Measurements from ENCODE around the gene ABCC1.

Gene ABCC1

GRCh38 chr16:16120382-16121184 is 171.2 kb downstream of the ABCC1 start:
- DNase-seq, result no peak

DNA sequence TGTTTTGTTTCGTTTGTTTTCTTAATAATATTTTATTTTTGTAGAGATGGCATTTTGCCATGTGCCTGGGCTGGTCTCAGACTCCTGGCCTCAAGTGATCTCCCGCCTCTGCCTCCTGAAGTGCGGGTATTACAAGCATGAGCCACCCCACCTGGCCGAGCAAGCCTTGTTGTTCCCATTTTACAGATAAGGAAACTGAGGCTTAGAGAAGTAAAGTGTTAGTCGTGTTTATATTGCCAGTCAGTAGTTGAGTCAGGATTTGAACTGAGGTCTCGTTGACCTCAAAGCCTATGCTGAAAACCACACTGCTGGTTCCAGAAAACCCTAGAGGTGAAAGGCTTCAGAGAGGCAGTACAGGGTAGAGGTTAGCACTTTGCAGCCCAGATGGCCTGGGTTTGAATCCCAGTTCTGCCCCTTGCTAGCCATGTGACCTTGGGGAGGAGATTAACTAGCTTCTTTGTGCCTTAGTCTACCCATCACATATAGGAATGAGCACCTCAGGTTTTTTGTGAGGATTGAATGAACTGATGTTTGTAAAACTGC is 171.8 kb downstream of the ABCC1 start:
- DNase-seq, result no peak

DNA sequence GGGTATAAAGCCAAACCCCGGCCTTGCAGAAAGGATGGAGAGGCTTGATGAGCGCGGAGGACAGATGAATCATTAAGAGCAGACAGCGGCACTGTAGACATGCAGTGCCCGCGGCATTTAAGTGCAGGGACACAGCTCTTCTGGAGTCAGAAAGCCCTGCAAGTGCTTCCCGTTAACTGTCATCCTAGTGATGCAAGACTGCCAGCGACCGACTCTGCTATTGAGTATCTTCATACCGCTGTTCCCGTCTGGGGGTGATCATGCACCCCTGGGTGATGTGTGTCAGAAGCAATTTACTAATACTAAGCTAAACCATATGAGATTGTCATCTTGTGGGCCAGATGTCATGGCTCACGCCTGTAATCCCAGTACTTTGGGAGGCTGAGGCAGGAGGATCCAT is 172.8 kb downstream of the ABCC1 start:
- no peak for DNase-seq

DNA sequence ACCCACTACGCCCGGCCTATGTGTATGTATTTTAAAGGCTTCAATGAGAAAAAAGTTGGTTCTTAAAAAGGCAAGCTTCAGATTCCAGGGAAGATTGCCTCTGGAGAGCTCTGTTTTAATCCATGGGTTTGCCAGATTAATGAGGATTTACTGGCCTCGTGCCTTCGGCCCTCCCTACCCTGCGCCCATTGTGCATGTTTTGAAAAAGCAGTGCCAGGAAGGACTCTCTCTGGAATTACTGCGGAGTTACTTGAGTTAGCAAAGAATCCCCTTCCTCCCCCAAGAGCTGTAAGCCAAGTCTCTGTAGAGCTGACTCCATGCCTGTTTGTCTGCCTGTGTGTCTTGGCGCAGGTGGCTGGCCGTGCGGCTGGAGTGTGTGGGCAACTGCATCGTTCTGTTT is 175.0 kb downstream of the ABCC1 start:
- no peak for DNase-seq

DNA sequence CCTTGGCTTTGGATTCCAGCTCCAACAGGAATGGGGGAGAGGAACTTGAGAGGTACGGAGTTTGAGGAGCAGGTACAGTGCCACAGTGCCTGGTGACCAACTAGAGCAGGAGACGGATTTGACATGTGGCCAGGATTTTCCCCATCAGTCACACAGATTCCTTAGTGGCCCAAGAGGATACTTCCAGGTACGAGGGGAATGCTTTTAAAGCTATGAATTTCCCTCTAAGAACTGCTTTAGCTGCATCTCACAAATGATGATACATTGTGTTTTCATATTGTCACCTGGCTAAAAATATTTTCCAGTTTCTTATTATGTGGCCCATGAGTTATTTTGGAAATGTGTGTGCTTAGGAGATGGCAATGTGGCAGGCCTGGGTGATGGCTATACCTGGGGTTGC is 175.6 kb downstream of the ABCC1 start:
- DNase-seq, result no peak

- DNase-seq, result no peak
Measured at GRCh38 chr16:16126896-16127295, 177.5 kb downstream of the ABCC1 start.

- DNase-seq, result peak; percentile 68
Measured at GRCh38 chr16:16127469-16128116, 178.2 kb downstream of the ABCC1 start.

- no peak for DNase-seq
Measured at GRCh38 chr16:16131204-16131603, 181.8 kb downstream of the ABCC1 start.

- no peak for DNase-seq
Measured at GRCh38 chr16:16131659-16132058, 182.2 kb downstream of the ABCC1 start.

- no peak for DNase-seq
Measured at GRCh38 chr16:16133943-16134604, 184.7 kb downstream of the ABCC1 start.

DNA sequence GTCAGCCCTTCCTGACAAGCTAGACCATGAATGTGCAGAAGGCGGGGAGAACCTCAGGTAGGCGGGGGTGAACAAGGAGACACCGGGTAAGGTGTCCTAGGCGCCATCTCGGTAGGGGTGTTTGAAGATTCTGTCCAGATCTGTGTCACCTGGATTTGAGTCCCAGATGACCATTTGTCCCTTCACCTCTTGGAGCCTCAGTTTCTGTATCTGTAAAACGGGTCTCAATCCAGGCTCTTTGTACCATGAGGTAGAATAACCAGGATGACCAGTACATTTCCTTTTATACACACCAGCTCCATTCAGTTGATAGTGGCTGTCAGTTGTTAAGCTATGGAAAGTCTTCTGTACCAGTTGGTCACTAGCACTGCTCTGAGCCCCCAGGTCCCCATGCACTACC is 187.2 kb downstream of the ABCC1 start:
- no peak for DNase-seq

GRCh38 chr16:16137110-16137509 is 187.7 kb downstream of the ABCC1 start:
- DNase-seq, result no peak

DNA sequence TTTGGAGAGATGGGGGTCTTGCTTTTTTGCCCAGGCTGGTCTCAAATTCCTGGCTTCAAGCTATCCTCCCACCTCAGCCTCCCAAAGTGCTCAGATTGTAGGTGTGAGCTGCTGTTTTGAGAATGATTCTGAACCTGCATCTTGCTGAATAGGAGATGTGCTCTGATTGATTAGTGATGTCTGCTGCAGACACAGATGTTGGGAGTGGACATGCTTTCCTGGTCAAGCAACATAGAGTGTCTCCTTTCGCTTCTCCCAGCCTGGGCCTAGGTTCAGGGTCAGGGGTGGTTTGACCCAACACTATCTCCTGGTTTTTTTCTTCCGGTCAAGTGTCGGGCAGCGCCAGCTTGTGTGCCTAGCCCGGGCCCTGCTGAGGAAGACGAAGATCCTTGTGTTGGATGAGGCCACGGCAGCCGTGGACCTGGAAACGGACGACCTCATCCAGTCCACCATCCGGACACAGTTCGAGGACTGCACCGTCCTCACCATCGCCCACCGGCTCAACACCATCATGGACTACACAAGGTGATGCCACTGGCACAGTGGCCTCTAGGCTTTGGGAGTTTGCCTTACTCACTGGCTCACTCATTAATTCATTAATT is 188.7 kb downstream of the ABCC1 start:
- DNase-seq, result no peak

- DNase-seq, result no peak
Measured at GRCh38 chr16:16139061-16139460, 189.6 kb downstream of the ABCC1 start.

- DNase-seq, result no peak
Measured at GRCh38 chr16:16139806-16140205, 190.4 kb downstream of the ABCC1 start.

DNA sequence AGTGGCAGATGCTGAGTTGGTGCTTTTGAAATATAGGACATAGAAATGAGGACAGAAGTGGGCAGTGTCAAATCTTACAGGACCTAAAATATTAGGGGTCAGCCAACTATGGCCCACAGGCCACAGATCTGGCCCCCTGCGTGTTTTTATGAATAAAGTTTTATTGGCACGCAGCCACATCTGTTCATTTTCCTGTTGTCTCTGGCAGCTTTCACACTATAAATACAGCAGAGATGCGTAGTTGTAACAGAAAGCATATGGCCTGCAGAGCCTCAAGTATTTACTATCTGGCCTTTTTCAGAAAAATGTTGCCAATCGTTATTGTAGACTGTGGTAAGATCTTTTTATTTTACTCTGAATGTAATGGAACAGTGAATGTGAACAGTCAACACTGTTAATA is 191.1 kb downstream of the ABCC1 start:
- no peak for DNase-seq

DNA sequence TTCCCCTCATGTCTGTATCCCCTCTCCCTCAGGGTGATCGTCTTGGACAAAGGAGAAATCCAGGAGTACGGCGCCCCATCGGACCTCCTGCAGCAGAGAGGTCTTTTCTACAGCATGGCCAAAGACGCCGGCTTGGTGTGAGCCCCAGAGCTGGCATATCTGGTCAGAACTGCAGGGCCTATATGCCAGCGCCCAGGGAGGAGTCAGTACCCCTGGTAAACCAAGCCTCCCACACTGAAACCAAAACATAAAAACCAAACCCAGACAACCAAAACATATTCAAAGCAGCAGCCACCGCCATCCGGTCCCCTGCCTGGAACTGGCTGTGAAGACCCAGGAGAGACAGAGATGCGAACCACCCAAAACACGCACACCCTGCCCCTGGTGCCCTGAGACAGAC is 191.7 kb downstream of the ABCC1 start:
- DNase-seq, result no peak

GRCh38 chr16:16141784-16142396 is 192.5 kb downstream of the ABCC1 start:
- no peak for DNase-seq

DNA sequence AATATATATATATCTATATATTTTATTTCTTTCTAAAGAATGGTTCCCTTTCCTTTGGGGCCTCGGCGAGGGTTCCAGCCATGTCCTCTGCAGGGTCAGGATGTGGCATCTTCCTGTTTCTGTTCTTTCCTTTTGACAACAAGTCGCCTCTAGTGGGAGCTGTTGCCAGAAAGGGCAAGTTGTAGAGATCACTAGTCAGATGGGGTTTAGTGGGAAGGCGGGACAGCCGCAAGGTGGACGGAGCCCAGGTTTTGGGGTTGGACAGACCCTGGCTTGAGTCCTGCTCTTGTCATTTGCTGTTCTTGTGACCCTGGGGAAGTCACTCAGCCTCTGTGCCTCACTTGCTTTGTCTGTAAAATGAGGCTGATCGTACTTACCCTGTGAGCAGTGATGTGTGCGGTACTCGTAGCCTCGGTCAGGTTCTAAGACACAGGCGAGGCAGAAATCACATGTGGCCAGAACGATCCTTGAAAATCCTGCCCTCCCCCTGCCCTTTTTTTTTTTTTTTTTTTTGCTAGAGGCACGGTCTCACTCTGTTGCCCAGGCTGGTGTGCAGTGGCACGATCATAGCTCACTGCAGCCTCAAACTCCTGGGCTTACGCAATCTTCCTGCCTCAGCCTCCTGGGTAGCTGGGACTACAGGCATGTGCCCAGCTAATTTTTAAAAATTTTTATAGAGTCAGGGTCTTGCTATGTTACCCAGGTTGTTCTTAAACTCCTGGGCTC is 193.8 kb downstream of the ABCC1 start:
- no peak for DNase-seq

- no peak for DNase-seq
Measured at GRCh38 chr16:16143931-16144330, 194.5 kb downstream of the ABCC1 start.

DNA sequence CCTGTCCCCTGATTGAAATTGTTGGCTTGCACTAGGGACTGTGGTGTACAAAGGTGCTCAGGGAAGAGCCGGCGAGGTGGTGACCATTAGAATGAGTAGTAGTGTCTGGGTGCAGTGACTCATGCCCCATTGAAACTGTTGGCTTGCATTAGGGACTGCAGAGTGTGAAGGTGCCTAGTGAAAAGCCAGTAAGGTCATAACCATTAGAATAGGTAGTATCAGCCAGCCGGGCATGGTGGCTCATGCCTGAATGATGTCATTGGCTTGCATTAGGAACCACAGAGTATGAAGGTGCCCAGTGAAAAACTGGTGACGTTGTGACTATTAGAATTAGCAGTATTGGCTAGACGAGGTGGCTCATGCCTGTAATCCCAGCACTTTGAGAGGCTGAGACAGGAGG is 195.0 kb downstream of the ABCC1 start:
- DNase-seq, result no peak

DNA sequence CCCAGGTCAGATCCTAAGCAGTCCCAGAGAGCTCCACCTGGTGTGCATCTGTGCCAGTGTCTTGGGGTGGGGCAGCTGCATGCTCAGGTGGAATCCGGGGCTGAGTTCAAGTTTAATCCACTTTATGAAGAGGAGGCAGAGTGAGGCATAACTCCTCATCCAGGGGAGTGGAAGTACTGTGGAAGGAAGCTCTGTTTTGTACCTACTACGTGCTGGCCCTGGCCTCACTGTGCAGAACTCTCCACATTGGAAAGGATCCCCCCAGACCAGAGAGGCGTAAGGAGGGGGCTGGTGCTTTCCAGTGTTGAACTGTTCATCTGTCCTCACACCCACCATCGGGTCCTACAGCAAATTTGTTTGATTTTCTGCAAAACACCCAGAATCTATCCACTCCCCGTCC is 195.9 kb downstream of the ABCC1 start:
- DNase-seq, result no peak

All from fibroblast of skin of right quadriceps (primary cell).